ENCODE measurements around the gene ADAMTS12. TPM values are rescaled to one million over a fixed set of nuclear protein-coding genes. Genes with fewer than 3 reads are reported as not detected.

ADAMTS12 gene
- total RNA-seq, 2 donors from 2014 or later, result 0.43 to 1.7 TPM

DNA sequence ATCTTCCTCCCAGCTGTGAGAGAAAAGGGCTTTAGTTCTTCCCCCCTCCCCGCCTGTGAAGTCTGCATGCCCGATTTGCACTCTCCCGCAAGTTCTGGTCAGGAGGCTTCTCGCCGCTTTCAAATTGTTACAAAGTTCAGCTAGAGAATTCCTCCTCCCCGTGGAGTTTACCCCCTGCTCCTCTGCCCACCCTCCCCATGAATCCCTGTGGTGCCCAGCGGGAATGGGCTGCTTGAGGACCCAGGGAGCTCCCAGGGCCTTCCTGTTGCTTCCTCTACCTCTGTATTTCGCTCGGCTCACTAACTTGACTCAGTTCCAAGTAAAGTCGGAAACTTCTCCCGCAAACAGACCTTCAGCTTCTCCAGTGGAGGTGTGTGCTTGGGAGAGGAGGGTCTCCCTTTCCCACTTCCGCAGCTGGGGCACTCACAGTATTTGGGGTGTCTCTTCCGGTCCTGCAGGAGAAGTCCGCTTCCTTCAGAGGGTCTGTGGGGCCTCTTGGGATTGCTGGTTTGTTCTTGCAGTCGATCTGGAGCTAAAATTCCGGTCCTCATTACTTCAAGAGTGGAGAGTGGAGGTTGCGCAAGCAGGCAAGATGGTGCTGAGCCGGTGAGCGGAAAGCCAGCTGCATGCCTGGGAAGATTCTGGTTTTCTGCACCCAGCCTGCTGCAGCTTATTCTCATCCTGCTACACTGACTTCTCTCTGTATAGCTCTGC lies 97.8 kb downstream of the ADAMTS12 start:
- Histone ChIP-seq H3K27me3 (no peaks in the 10 kb centered on the region), H3K27ac (no peak overlapping the region), H3K4me3 (no peak overlapping the region), H3K4me1 (peaks cover 0 to 4% of the 10 kb centered on the region in 2 donors), H3K36me3 (no peaks in the 10 kb centered on the region), H3K9me3 (no peaks in the 10 kb centered on the region)
- no peak for DNase-seq (ENCODE audit: low spot score)
- TF ChIP-seq, protein P1, sequence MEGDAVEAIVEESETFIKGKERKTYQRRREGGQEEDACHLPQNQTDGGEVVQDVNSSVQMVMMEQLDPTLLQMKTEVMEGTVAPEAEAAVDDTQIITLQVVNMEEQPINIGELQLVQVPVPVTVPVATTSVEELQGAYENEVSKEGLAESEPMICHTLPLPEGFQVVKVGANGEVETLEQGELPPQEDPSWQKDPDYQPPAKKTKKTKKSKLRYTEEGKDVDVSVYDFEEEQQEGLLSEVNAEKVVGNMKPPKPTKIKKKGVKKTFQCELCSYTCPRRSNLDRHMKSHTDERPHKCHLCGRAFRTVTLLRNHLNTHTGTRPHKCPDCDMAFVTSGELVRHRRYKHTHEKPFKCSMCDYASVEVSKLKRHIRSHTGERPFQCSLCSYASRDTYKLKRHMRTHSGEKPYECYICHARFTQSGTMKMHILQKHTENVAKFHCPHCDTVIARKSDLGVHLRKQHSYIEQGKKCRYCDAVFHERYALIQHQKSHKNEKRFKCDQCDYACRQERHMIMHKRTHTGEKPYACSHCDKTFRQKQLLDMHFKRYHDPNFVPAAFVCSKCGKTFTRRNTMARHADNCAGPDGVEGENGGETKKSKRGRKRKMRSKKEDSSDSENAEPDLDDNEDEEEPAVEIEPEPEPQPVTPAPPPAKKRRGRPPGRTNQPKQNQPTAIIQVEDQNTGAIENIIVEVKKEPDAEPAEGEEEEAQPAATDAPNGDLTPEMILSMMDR (IDR thresholded peaks at IDR 0.05), result no peak

DNA sequence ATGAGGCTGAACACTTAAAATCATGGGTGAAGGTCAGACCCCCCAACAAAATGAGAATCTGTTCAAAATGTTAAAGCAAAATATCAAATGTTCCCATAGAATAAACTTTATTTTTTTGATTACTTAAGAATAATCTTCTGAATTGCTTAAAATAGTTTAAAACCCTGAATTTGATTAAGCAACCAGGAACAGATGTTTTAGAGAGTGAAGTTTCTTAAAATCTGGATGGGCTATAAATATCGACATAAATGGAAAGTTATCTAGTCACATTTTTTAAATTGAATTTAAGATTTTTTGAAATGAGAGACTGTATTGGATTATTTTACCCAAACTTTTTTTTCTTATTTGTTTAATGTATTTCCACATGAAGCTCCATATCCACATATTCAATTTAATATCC lies 98.5 kb downstream of the ADAMTS12 start:
- no peak for DNase-seq (ENCODE audit: low spot score)
- H3K27me3 ChIP-seq, result no peaks in the 10 kb centered on the region
- no peaks in the 10 kb centered on the region for H3K9me3 ChIP-seq
- H3K4me1 ChIP-seq, result peaks cover 0 to 4% of the 10 kb centered on the region in 2 donors
- H3K36me3 ChIP-seq, result no peaks in the 10 kb centered on the region
- TF ChIP-seq, protein P1 (IDR thresholded peaks at IDR 0.05), result no peak
- H3K27ac ChIP-seq, result no peak overlapping the region
- no peak overlapping the region for H3K4me3 ChIP-seq

DNA sequence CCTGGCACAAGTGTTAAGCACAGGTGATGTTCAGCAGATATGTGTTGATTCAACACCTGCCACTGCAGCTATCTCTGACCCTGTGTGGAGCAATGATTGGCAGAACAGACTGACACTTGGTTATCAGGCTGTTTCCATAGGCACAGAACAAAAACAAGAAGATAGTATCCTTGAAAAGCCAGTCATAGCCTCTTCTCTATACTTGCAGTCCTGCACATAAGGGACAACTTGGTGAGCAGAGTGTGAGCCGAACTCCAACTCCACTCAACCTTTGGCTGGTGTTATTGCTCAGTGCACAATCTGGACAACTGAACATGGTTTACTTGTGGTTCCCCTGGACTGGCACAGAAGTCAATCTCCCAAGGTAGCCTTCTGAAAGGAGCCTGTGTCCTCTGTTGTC lies 99.2 kb downstream of the ADAMTS12 start:
- TF ChIP-seq, protein P1 (IDR thresholded peaks at IDR 0.05), result no peak
- H3K27ac ChIP-seq, result no peak overlapping the region
- no peaks in the 10 kb centered on the region for H3K27me3 ChIP-seq
- H3K4me1 ChIP-seq, result peaks cover 0 to 4% of the 10 kb centered on the region in 2 donors
- H3K9me3 ChIP-seq, result no peaks in the 10 kb centered on the region
- no peak overlapping the region for H3K4me3 ChIP-seq
- no peak for DNase-seq (ENCODE audit: low spot score)
- no peaks in the 10 kb centered on the region for H3K36me3 ChIP-seq

DNA sequence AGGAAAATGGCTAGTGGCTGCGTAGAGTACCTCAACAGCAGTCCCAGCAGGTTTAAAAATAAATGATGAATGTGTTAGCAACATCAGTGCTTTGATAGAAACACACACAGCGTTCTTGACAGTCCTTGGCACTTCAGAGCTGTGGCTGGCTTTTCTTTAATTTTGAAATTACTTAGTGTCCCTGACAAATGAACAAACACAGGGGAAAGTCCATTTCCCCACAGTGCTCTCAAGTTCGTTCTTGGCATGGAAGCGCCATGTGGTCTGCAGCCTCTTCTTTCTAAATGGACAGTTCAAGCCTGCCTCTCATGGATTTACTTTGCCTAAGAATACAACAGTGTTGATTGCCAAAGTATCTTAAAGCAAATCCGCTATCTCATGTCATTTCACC lies 102.2 kb downstream of the ADAMTS12 start:
- Histone ChIP-seq H3K27me3 (no peaks in the 10 kb centered on the region), H3K9me3 (peaks cover 0 to 5% of the 10 kb centered on the region in 2 donors), H3K27ac (no peak overlapping the region), H3K4me3 (no peak overlapping the region), H3K4me1 (peaks cover 0 to 4% of the 10 kb centered on the region in 2 donors), H3K36me3 (no peaks in the 10 kb centered on the region)
- no peak for DNase-seq (ENCODE audit: low spot score)
- TF ChIP-seq, protein P1 (IDR thresholded peaks at IDR 0.05), result no peak

DNA sequence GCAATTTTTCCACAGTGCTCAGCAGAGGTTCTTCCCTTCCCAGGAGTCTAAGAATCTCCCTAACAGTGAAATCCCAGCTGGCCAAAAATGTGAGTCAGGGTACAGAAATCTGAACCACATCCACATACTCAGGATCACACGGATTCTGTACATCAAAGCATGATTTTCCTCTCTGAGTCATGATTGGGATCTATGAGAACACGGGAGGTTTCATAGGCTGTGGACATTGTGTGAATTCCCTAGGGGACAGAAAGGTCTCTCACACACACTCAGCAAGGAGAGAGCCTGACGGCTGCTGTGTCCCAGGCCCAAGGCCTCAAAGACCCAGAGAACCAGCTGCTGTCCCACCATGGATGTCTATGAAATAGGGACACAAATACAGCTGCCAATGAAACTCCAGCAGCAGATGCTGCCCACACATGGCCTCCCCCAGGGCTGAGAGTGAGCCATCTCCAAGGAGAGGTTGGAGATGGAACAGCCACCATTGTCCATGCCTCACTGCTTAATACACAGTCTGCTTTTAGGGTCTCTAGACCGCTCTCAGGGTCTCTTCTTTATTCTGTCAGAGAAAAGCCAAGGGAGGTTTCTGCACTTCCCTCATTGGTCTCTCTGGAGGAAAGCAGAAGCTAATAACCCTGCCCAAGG lies 102.7 kb downstream of the ADAMTS12 start:
- no peak overlapping the region for H3K4me3 ChIP-seq
- no peaks in the 10 kb centered on the region for H3K27me3 ChIP-seq
- no peak overlapping the region for H3K27ac ChIP-seq
- peaks cover 0 to 4% of the 10 kb centered on the region in 2 donors for H3K4me1 ChIP-seq
- DNase-seq (ENCODE audit: low spot score), result no peak
- peaks cover 0 to 8% of the 10 kb centered on the region in 2 donors for H3K9me3 ChIP-seq
- H3K36me3 ChIP-seq, result no peaks in the 10 kb centered on the region
- TF ChIP-seq, protein P1 (IDR thresholded peaks at IDR 0.05), result no peak
